ENCODE measurements around the gene PIK3C2A. TPM values are rescaled to one million over a fixed set of nuclear protein-coding genes. Genes with fewer than 3 reads are reported as not detected.

PIK3C2A gene
- total and polyA plus RNA-seq, 2 of the 13 experiments (the other 11 are each of a cell fraction or from before 2014, with no cell fraction given), result 27.5 to 49.9 TPM

DNA sequence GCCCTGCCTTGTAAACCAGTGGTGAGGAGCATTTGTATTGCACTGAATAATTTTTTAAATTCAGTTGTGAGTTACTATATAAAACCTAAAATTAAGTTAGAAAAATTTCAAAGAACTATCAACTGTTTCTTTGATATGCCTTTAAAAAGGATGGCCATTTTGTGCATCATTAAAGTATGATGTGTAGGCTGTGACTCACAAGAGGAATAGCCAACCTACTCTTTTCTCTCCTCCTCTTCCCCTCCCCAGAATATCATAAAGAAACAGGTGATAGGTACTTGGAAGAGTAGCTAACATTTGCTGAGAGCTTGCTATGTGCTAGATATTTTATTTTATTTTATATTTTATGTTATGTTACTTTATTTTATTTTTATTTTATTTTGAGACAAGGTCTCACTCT, 10.6 kb upstream of the PIK3C2A start:
- no peak overlapping the region for H3K4me3 ChIP-seq (replicated peaks in 1 of 3; ENCODE audit: insufficient read depth in 1 of 3, low read depth in 2 of 3, low read length in 3 of 3)
- BruUV-seq (replicated peaks), result no TSS peak
- DNase-seq (ENCODE audit: low spot score) (no peak), ATAC-seq (no peak), FAIRE-seq (no peak)
- intact Hi-C loops (cut with micrococcal nuclease; ENCODE audit: unreplicated experiment), result no loop called here
- no peaks in the 10 kb centered on the region for H3K79me2 ChIP-seq (ENCODE audit: insufficient read depth, low read length)
- no peak overlapping the region for H3K4me2 ChIP-seq (ENCODE audit: low read depth, low read length)
- TF ChIP-seq, protein P1, sequence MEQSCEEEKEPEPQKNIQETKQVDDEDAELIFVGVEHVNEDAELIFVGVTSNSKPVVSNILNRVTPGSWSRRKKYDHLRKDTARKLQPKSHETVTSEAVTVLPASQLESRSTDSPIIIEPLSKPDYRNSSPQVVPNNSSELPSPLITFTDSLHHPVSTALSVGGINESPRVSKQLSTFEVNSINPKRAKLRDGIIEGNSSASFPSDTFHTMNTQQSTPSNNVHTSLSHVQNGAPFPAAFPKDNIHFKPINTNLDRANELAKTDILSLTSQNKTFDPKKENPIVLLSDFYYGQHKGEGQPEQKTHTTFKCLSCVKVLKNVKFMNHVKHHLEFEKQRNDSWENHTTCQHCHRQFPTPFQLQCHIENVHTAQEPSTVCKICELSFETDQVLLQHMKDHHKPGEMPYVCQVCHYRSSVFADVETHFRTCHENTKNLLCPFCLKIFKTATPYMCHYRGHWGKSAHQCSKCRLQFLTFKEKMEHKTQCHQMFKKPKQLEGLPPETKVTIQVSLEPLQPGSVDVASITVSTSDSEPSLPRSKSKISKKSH (CRISPR knock-in tag; IDR thresholded peaks at IDR 0.05; ENCODE audit: borderline replicate concordance), result no peak
- TF ChIP-seq SPEN (CRISPR knock-in tag; IDR thresholded peaks at IDR 0.05; ENCODE audit: low read depth) (no peak), ZNF570 (CRISPR knock-in tag; IDR thresholded peaks at IDR 0.05; ENCODE audit: borderline replicate concordance) (no peak), ZNF292 (CRISPR knock-in tag; IDR thresholded peaks at IDR 0.05; ENCODE audit: borderline replicate concordance, low read depth) (no peak), YY1 (IDR thresholded peaks at IDR 0.05; ENCODE audit: insufficient read depth, insufficient replicate concordance, low read depth, low read length) (no peak)
- TF ChIP-seq, protein P2, sequence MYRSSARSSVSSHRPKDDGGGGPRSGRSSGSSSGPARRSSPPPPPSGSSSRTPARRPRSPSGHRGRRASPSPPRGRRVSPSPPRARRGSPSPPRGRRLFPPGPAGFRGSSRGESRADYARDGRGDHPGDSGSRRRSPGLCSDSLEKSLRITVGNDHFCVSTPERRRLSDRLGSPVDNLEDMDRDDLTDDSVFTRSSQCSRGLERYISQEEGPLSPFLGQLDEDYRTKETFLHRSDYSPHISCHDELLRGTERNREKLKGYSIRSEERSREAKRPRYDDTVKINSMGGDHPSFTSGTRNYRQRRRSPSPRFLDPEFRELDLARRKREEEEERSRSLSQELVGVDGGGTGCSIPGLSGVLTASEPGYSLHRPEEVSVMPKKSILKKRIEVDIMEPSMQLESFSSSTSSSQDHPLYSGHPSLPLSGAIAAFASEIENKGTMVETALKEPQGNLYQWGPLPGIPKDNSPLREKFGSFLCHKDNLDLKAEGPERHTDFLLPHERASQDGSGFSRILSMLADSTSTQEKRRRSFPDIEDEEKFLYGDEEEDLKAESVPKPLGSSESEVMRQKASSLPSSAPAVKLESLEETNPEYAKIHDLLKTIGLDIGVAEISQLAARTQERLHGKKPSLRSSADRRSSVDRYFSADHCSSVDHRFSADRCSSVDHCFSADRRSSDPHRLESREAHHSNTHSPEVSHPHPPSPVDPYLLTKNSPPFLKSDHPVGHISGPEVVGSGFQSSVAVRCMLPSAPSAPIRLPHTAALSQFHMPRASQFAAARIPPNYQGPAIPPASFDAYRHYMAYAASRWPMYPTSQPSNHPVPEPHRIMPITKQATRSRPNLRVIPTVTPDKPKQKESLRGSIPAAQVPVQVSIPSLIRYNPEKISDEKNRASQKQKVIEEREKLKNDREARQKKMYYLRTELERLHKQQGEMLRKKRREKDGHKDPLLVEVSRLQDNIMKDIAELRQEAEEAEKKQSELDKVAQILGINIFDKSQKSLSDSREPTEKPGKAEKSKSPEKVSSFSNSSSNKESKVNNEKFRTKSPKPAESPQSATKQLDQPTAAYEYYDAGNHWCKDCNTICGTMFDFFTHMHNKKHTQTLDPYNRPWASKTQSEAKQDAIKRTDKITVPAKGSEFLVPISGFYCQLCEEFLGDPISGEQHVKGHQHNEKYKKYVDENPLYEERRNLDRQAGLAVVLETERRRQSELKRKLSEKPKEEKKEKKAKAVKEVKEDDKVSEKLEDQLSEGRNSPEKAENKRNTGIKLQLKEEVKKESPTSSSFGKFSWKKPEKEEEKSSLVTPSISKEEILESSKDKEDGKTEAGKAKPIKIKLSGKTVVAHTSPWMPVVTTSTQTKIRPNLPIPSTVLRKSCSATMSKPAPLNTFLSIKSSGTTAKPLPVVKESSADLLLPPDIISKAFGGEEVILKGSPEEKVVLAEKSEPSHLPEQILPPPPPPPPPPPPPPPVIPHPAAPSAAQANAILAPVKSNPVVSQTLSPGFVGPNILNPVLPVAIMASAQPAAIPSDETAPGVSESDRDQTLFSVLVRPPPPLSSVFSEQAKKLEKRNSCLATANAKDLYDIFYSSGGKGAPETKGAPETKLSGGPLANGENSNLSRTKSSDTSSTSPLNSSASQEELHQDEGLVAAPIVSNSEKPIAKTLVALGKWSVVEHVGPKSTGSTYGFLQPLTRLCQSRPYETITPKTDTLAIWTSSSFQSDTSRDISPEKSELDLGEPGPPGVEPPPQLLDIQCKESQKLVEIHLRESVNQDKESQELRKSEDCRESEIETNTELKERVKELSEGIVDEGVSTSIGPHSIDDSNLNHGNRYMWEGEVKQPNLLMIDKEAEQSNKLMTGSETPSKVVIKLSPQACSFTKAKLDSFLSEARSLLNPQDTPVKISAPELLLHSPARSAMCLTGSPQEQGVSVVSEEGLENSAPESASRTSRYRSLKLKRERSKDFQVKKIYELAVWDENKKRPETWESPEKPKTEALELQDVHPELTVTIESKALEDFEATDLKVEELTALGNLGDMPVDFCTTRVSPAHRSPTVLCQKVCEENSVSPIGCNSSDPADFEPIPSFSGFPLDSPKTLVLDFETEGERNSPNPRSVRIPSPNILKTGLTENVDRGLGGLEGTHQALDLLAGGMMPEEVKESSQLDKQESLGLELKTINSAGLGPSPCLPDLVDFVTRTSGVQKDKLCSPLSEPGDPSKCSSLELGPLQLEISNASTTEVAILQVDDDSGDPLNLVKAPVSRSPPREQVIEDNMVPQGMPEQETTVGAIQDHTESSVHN (CRISPR knock-in tag; IDR thresholded peaks at IDR 0.05), result no peak
- H4K20me1 ChIP-seq (ENCODE audit: insufficient read depth, low read length), result no peaks in the 10 kb centered on the region
- POLR2A ChIA-PET, result no interaction called here
- CTCF ChIA-PET (ENCODE audit: low intra/inter-chr PET ratio, low total read pairs), result no interaction called here
- H2AFZ ChIP-seq (ENCODE audit: low read length), result no peak overlapping the region
- H3K4me1 ChIP-seq (ENCODE audit: insufficient read depth, low read length), result no peaks in the 10 kb centered on the region
- H3K9ac ChIP-seq (ENCODE audit: insufficient read depth, low read depth, low read length), result no peak overlapping the region
- H3K9me3 ChIP-seq (ENCODE audit: low read length), result no peaks in the 10 kb centered on the region
- in situ Hi-C loops (cut with HindIII; ENCODE audit: extremely low pct_ligation_motif_present, low pct_unique_long_range_greater_than_20kb), result no loop called here
- no peaks in the 10 kb centered on the region for H3K36me3 ChIP-seq (replicated peaks in 1 of 2; ENCODE audit: control insufficient read depth in 1 of 2, insufficient read depth in 2 of 2, low read length in 2 of 2)
- no peaks in the 10 kb centered on the region for H3K27me3 ChIP-seq (ENCODE audit: control insufficient read depth in 1 of 2, insufficient read depth in 2 of 2, low read length in 2 of 2)
- no peak overlapping the region for H3K27ac ChIP-seq (ENCODE audit: extremely low read length, insufficient read depth, low read length)

All from HepG2 (cell line).